Myocyte (in vitro differentiated cells): ENCODE results near the gene CARD10. TPM values are rescaled to one million over a fixed set of nuclear protein-coding genes. Genes with fewer than 3 reads are reported as not detected.
A peak's percentile ranks its signal among the peaks of the same experiment; 100 is the strongest.

Experiments used
- DNase-seq: peaks from one replicate; pipeline ENCODE4 v3.0.0-alpha.2; 2012; ENCODE audit warnings: low read depth
- polyA plus RNA-seq: library from polyadenylated mRNA; unstranded; fragments of >200 nt; gene quantifications from one replicate; pipeline ENCODE4 v1.2.1, GENCODE V29; 2012; ENCODE audit warnings: missing spikeins
- total RNA-seq: library from RNA; depleted of rRNA; stranded (reverse); fragments of >200 nt; gene quantifications from 2 replicates; pipeline ENCODE4 v1.2.3, GENCODE V29; 2014

Gene CARD10
- total RNA-seq = 5.7 and 7.3 TPM in 2 replicates
- polyA plus RNA-seq = 1.4 TPM

- DNase-seq = no peak
Observed at GRCh38 chr22:37519268-37520195, at the start of gene CARD10. Gene CARD10 (minus strand): TSS chr22:37519415. CDS start chr22:37519200, 215 bp downstream.

GRCh38 chr22:37568448-37569008 lies 49.3 kb upstream of the CARD10 start:
- DNase-seq = no peak

DNA sequence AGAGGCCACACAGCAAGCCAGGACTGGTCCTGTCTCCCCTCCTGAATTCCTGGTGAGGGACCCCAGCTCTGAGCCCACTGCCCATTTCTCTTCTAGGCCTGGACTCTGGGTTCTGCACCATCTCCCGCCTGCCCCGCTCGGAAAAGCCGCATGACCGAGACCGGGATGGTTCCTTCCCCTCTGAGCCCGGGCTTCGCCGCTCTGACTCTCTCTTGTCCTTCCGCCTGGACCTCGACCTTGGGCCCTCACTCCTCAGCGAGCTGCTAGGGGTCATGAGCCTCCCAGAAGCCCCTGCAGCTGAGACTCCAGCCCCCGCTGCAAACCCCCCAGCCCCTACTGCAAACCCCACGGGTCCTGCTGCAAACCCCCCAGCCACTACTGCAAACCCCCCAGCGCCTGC lies 48.8 kb upstream of the CARD10 start:
- no peak for DNase-seq

- peak; percentile 64 for DNase-seq
Observed at GRCh38 chr22:37566903-37567798, 47.9 kb upstream of the CARD10 start.

DNA sequence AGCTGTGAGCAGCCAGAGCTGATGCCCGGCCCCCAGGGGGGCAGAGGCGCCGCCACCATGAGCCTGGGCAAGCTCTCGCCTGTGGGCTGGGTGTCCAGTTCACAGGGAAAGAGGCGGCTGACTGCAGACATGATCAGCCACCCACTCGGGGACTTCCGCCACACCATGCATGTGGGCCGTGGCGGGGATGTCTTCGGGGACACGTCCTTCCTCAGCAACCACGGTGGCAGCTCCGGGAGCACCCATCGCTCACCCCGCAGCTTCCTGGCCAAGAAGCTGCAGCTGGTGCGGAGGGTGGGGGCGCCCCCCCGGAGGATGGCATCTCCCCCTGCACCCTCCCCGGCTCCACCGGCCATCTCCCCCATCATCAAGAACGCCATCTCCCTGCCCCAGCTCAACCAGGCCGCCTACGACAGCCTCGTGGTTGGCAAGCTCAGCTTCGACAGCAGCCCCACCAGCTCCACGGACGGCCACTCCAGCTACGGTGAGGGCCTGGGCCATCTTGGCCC lies 47.2 kb upstream of the CARD10 start:
- DNase-seq = peak; percentile 20

- DNase-seq = no peak
Observed at GRCh38 chr22:37565830-37566229, 46.6 kb upstream of the CARD10 start.

GRCh38 chr22:37564111-37564711 lies 45.0 kb upstream of the CARD10 start:
- DNase-seq = no peak

DNA sequence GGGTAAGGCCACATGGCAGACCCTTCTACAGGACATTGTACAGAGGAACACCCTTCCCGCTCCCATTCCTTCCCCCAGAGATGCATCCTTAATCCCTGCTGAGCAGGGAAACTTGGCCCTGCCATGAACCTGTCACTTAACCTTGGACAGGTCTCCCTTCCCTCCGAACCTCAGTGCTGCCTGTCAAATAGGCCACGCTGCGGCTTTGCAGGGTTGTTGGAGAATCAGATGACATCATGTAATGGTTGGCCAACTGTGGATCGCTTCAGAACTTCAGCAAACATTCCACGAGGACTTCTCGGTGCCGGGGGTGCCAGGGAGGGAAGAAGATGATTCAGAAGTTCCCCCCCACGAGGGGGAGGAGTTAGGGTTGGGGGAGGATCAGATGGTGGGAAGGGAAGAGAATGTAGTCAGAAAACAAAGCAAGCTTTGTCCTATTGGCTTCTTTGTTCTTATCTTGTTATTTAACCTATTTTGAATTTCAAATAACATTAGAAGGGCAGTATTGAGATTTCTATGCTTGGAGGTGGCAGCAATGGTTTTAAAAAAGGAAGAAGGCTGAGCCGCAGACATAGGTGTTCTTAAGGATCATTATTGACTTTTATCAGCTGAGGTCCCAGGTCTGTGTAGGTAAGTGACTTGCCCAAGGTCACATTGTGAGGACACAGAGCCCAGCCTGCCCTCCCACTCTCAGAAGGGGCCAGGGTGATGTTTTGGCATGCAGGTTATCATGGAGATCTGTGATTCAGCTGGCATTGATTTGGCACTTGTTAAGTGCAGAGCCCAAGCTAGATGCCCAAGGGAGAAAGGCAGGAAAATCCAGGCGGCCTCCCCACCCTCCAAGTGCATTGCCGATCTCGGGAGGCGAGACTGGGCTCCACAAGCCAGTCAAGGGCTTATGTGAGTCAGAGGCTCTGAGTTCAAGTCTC lies 44.2 kb upstream of the CARD10 start:
- DNase-seq = peak; percentile 94

- DNase-seq = no peak
Observed at GRCh38 chr22:37562049-37562875, 43.0 kb upstream of the CARD10 start.

- DNase-seq = peak; percentile 94
Observed at GRCh38 chr22:37561212-37562048, 42.2 kb upstream of the CARD10 start.

GRCh38 chr22:37560608-37561211 lies 41.5 kb upstream of the CARD10 start:
- DNase-seq = peak; percentile 78

DNA sequence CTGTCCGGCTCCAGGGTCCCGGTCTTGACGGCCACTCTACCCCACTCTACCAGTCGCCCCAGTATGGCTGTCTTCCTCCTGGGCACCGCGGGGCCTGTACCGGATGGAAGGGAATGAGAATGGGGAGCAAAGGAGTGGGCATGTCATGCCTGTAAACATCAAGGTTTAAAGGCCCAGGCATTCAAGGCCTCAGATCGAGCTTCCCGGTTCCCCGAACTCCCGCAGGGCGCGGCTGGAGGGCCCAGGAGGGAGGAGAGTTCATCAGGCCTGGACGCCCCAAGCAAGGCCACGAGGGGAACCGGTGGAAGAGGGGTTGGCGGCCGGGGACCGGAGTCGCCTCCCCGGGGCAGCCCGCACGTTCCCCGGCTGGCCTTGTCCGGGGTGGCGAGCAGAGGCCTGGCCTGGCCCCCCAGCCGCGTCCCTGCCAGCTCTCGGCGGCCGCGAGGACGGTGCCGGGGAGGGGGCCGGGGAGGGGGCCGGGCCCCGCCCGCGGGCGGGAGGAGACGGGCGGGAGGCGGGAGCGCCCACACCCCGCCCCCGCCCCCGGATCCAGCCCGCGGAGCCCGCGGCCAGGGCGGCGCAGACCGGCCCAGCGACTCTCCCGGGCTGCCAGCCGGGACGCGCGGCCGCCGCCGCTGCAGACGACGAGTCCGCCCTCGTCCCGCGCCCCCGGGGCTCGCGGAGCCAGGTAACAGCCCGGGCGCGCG lies 40.8 kb upstream of the CARD10 start, which contains the start of gene CDC42EP1:
TSS of gene CDC42EP1 (plus strand) at position 580 of the 707 bp plus-strand sequence. CDS start 5,870 bp downstream, outside the sequence.
- peak; percentile 74 for DNase-seq

- no peak for DNase-seq
Observed at GRCh38 chr22:37559521-37559900, 40.3 kb upstream of the CARD10 start.

DNA sequence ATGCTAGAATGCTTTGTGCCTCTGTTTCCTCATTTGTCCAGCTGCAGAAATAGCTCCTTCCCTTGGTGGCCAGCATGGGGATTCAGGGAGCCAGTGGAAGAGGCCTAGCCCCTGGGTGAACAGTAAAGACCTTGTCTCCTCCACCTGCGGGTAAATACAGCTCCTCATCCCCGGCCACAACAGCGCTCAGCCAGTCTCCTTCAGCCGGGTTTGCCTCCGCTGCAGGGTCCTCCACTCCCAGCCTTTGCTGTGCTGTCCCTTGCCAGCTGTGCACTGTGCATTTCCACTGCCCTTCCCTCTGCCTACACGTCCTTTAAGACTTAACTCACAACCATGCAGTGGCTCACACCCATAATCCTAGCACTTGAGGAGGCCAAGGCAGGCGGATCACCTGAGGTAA lies 39.6 kb upstream of the CARD10 start:
- no peak for DNase-seq

DNA sequence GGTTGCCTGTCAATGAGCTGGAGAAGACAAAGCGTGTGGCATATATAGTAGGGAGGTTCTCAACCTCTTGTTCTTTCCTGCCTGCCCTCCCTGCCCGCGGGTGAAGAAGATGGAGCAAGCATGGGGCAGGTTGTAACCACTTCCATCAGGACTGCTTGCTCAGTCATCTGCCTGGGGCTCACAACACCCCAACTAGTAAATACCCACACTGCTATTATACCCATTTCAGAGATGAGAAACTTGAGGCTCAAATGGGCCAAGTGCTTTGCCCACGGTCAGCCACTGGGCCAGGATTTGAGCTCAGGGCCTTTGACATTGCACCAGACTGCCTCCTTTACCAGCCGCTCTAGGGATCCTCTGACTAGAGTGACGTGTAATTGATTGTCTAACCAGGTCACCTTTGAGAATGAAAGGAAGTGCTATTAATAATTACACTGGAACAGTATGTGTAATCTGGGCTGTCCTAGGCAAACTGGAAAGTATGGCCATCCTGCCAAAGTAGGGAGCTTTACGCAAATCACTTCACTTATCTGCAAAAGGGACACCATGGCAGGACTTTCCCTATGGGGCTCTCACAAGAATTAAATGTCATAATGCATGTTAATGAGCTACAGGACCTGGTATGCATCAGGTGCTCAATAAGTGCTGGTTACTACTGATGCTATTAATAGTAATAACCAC lies 38.2 kb upstream of the CARD10 start:
- no peak for DNase-seq

- DNase-seq = no peak
Observed at GRCh38 chr22:37556710-37557109, 37.5 kb upstream of the CARD10 start.
